ENCODE measurements around the gene CYB561. TPM values are rescaled to one million over a fixed set of nuclear protein-coding genes. Genes with fewer than 3 reads are reported as not detected.

Gene CYB561
- total RNA-seq, 2 donors from 2014 or later, result 13.4 to 13.7 TPM

GRCh38 chr17:63395075-63395805 is 50.9 kb downstream of the CYB561 start:
- Histone ChIP-seq H3K27me3 (no peaks in the 10 kb centered on the region), H3K27ac (peak overlapping the region; percentile 22 to 71), H3K9me3 (no peaks in the 10 kb centered on the region), H3K4me1 (peaks cover 0 to 15% of the 10 kb centered on the region in 2 donors), H3K36me3 (no peaks in the 10 kb centered on the region), H3K4me3 (no peak overlapping the region)
- DNase-seq (ENCODE audit: low spot score), result no peak
- no peak for TF ChIP-seq CTCF (IDR thresholded peaks at IDR 0.05)

GRCh38 chr17:63390090-63390489 is 56.0 kb downstream of the CYB561 start:
- Histone ChIP-seq H3K4me3 (no peak overlapping the region), H3K36me3 (no peaks in the 10 kb centered on the region), H3K4me1 (no peaks in the 10 kb centered on the region), H3K27ac (no peak overlapping the region), H3K27me3 (no peaks in the 10 kb centered on the region), H3K9me3 (no peaks in the 10 kb centered on the region)
- DNase-seq (ENCODE audit: low spot score), result no peak
- no peak for TF ChIP-seq CTCF (IDR thresholded peaks at IDR 0.05)

- no peaks in the 10 kb centered on the region for H3K9me3 ChIP-seq
- H3K27me3 ChIP-seq, result no peaks in the 10 kb centered on the region
- H3K27ac ChIP-seq, result no peak overlapping the region
- no peaks in the 10 kb centered on the region for H3K36me3 ChIP-seq
- no peak for DNase-seq (ENCODE audit: low spot score)
- H3K4me3 ChIP-seq, result no peak overlapping the region
- no peak for TF ChIP-seq CTCF (IDR thresholded peaks at IDR 0.05)
- no peaks in the 10 kb centered on the region for H3K4me1 ChIP-seq
Measured at GRCh38 chr17:63387656-63388340, 58.3 kb downstream of the CYB561 start.

GRCh38 chr17:63382826-63383225 is 63.3 kb downstream of the CYB561 start:
- Histone ChIP-seq H3K27me3 (no peaks in the 10 kb centered on the region), H3K4me3 (no peak overlapping the region), H3K36me3 (no peaks in the 10 kb centered on the region), H3K4me1 (no peaks in the 10 kb centered on the region), H3K9me3 (no peaks in the 10 kb centered on the region), H3K27ac (no peak overlapping the region)
- TF ChIP-seq CTCF (IDR thresholded peaks at IDR 0.05), result no peak
- no peak for DNase-seq (ENCODE audit: low spot score)

Other genes starting within 250 kb of the CYB561 start
- gene ACE, start 30.8 kb upstream of the CYB561 start, total RNA-seq, result 1 to 10 TPM; 3.4 to 4.0 TPM
- not detected for gene KCNH6, start 77.1 kb upstream of the CYB561 start, total RNA-seq
- gene DCAF7, start 104.2 kb upstream of the CYB561 start, total RNA-seq, result 10 to 100 TPM; 26.9 to 31.8 TPM
- 10 to 100 TPM; 18.2 to 27.7 TPM for gene TACO1, start 154.6 kb upstream of the CYB561 start, total RNA-seq
- gene MAP3K3, start 176.1 kb upstream of the CYB561 start, total RNA-seq, result 10 to 100 TPM; 38.2 to 94.7 TPM

Measured in right atrium auricular region (tissue), 2 donors.